ENCODE results near the gene SLC47A2. TPM values are rescaled to one million over a fixed set of nuclear protein-coding genes. Genes with fewer than 3 reads are reported as not detected.

The SLC47A2 gene
- total and polyA plus RNA-seq, 2 experiments from 2014 or later = not detected

- TF ChIP-seq CTCF (conservative IDR thresholded peaks at IDR 0.05; ENCODE audit: low read depth in 2 of 2) (peak; percentile 66 to 85), ZNF331 (CRISPR knock-in tag; IDR thresholded peaks at IDR 0.05; ENCODE audit: low read depth) (no peak), JUNB (IDR thresholded peaks at IDR 0.05; ENCODE audit: unreplicated experiment) (no peak), POLR2AphosphoS5 (IDR thresholded peaks at IDR 0.05; ENCODE audit: low read depth) (peak; percentile 66)
Measured at GRCh38 chr17:19744922-19745757, 28.8 kb upstream of the SLC47A2 start (continued).

DNA sequence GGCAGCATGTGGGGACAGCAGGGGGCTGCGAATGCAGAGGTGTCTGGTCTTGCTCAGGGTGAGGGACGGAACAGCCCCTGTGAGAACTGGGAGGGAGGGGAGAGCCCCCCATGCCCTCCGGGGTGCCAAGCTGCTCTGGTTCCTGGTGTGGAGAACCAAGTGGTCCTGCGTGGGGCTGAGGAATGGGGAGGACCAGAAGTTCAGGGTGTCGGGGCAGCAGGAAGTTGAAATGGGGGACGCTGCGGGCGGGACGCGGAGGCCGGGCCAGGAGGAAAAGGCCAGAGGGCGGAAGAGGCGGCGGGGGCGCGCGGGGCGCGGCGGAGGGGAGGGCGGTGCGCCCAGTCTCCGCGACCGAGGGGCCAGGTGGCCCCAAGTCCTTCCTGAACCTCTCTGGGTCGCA is 28.1 kb upstream of the SLC47A2 start:
- Histone ChIP-seq H3K4me2 (peak overlapping the region; percentile 83), H2AFZ (peak overlapping the region; percentile 85; the same call in 1 of the 2 replicates), H3K27ac (ENCODE audit: low read depth) (no peak overlapping the region), H4K20me1 (replicated peaks; ENCODE audit: insufficient read depth) (no peaks in the 10 kb centered on the region), H3K27me3 (ENCODE audit: insufficient read depth) (peaks cover 5% of the 10 kb centered on the region; the same call in 1 of the 2 replicates), H3K79me2 (replicated peaks; ENCODE audit: insufficient read depth) (no peaks in the 10 kb centered on the region), H3F3A (replicated peaks; ENCODE audit: low read depth) (0 out of 2 replicates have a peak, but pooled peaks cover 3% of the 10 kb centered on the region), H3K9me2 (ENCODE audit: insufficient read depth) (no peaks in the 10 kb centered on the region), H3K36me3 (ENCODE audit: insufficient read depth) (no peaks in the 10 kb centered on the region), H3K4me1 (ENCODE audit: insufficient read depth) (peaks cover 10% of the 10 kb centered on the region; the same call in 1 of the 2 replicates), H3K4me3 (peak overlapping the region; percentile 50)
- DNase-seq (ENCODE audit: low spot score) (no peak), ATAC-seq (peak; percentile 50)
- Mint-ChIP-seq H3K27me3 (ENCODE audit: insufficient read depth, low read depth, poor library complexity) (peaks cover 15% of the 10 kb centered on the region), H3K4me1 (peaks cover 19% of the 10 kb centered on the region), H3K4me3 (peak overlapping the region; percentile 71), H3K9me3 (no peaks in the 10 kb centered on the region), H3K36me3 (ENCODE audit: low read depth) (no peaks in the 10 kb centered on the region), H3K27ac (no peak overlapping the region)
- TF ChIP-seq ZNF462 (CRISPR knock-in tag; IDR thresholded peaks at IDR 0.05) (no peak), NANOG (IDR thresholded peaks at IDR 0.05; ENCODE audit: borderline replicate concordance) (no peak), EZH2 (IDR thresholded peaks at IDR 0.05; ENCODE audit: low read depth, unreplicated experiment) (no peak), ZNF114 (CRISPR knock-in tag; IDR thresholded peaks at IDR 0.05) (no peak), ZNF331 (CRISPR knock-in tag; IDR thresholded peaks at IDR 0.05; ENCODE audit: low read depth) (no peak), EZH2phosphoT487 (IDR thresholded peaks at IDR 0.05; ENCODE audit: unreplicated experiment) (no peak), CREB1 (CRISPR knock-in tag; IDR thresholded peaks at IDR 0.05; ENCODE audit: low read depth) (no peak)
- TF ChIP-seq, protein P1, sequence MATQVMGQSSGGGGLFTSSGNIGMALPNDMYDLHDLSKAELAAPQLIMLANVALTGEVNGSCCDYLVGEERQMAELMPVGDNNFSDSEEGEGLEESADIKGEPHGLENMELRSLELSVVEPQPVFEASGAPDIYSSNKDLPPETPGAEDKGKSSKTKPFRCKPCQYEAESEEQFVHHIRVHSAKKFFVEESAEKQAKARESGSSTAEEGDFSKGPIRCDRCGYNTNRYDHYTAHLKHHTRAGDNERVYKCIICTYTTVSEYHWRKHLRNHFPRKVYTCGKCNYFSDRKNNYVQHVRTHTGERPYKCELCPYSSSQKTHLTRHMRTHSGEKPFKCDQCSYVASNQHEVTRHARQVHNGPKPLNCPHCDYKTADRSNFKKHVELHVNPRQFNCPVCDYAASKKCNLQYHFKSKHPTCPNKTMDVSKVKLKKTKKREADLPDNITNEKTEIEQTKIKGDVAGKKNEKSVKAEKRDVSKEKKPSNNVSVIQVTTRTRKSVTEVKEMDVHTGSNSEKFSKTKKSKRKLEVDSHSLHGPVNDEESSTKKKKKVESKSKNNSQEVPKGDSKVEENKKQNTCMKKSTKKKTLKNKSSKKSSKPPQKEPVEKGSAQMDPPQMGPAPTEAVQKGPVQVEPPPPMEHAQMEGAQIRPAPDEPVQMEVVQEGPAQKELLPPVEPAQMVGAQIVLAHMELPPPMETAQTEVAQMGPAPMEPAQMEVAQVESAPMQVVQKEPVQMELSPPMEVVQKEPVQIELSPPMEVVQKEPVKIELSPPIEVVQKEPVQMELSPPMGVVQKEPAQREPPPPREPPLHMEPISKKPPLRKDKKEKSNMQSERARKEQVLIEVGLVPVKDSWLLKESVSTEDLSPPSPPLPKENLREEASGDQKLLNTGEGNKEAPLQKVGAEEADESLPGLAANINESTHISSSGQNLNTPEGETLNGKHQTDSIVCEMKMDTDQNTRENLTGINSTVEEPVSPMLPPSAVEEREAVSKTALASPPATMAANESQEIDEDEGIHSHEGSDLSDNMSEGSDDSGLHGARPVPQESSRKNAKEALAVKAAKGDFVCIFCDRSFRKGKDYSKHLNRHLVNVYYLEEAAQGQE (IDR thresholded peaks at IDR 0.05; ENCODE audit: unreplicated experiment) = no peak
